ENCODE results near the gene CDH2.

DNA sequence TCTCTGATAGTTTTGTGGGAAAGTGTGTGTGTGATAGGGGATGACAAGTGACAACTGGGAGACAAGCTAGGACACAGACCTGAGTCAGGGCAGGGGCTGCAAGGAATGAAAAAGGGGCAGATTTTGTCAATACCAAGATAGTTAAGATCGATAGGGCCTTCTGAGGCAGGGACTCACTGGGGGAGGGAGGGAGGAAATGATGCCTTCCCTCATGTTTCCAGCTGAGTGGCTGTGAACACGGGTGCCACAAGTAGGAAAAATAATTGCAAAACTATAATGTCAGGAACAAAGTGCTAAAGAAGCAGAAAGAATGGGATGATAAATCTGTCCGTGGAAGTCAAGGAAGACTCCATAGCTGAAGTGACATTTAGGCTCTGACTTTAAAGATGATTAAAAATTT, 24.2 kb downstream of the CDH2 start:
- no peak for TF ChIP-seq TCF7L2 (IDR thresholded peaks at IDR 0.05; ENCODE audit: low read depth, low read length)
- no peak for TF ChIP-seq SIN3A (IDR thresholded peaks at IDR 0.05; ENCODE audit: borderline replicate concordance, insufficient read depth, low read depth, low read length)
